Smooth muscle cell (in vitro differentiated cells): ENCODE results near the gene PLEKHB1. TPM values are rescaled to one million over a fixed set of nuclear protein-coding genes. Genes with fewer than 3 reads are reported as not detected.

Experiments
- DNase-seq: peaks from one replicate; lab custom pipeline; 2025; ENCODE audit not compliant: unreplicated experiment; lab: John Stamatoyannopoulos, UW
- H2AFZ ChIP-seq: fragments of 200-600 bp; sonication (generic); 2 replicates; pipeline ENCODE4 v1.6.0; 2016; ENCODE audit warnings: antibody characterized with exemption, low read depth, mild to moderate bottlenecking
- H3F3A ChIP-seq: fragments of 200-600 bp; sonication (generic); 2 replicates; pipeline ENCODE4 v1.6.0; 2017; ENCODE audit warnings: antibody characterized with exemption, low read depth
- H3K27ac ChIP-seq: fragments of 200-600 bp; sonication (generic); 2 replicates; pipeline ENCODE4 v1.5.1; 2016; ENCODE audit warnings: low read depth, mild to moderate bottlenecking
- H3K27me3 ChIP-seq: fragments of 200-600 bp; sonication (generic); 2 replicates; pipeline ENCODE4 v1.6.1; 2016; ENCODE audit warnings: low read depth, mild to moderate bottlenecking
- H3K36me3 ChIP-seq: fragments of 200-600 bp; sonication (generic); 2 replicates; pipeline ENCODE4 v1.5.1; 2016; ENCODE audit warnings: low read depth
- H3K4me1 ChIP-seq: fragments of 200-600 bp; sonication (generic); 2 replicates; pipeline ENCODE4 v1.5.1; 2016; ENCODE audit warnings: low read depth
- H3K4me2 ChIP-seq: fragments of 200-600 bp; sonication (generic); 2 replicates; pipeline ENCODE4 v1.6.0; 2016; ENCODE audit warnings: mild to moderate bottlenecking
- H3K4me3 ChIP-seq: fragments of 200-600 bp; sonication (generic); 2 replicates; pipeline ENCODE4 v1.5.1; 2016; ENCODE audit warnings: mild to moderate bottlenecking
- H3K79me2 ChIP-seq: fragments of 200-600 bp; sonication (generic); 2 replicates; pipeline ENCODE4 v1.6.0; 2016; ENCODE audit warnings: low read depth, mild to moderate bottlenecking
- H3K9ac ChIP-seq: fragments of 200-600 bp; sonication (generic); 2 replicates; pipeline ENCODE4 v1.6.0; 2016; ENCODE audit warnings: low read depth
- H3K9me3 ChIP-seq: fragments of 200-600 bp; sonication (generic); replicated peaks from 2 replicates; pipeline ENCODE4 v1.5.1; 2016; ENCODE audit warnings: low read depth
- H4K20me1 ChIP-seq: fragments of 200-600 bp; sonication (generic); 2 replicates; pipeline ENCODE4 v1.6.0; 2016; ENCODE audit warnings: low read depth
- WGBS: methylation state at CpG from one replicate; pipeline ENCODE4 v1.1.7; 2016; ENCODE audit warnings: low lambda C conversion rate; 5-methylcytosine and 5-hydroxymethylcytosine counted together
- polyA plus RNA-seq: library from polyadenylated mRNA; unstranded; fragments of >200 nt; fragmentation: Nextera tagmentation; extraction: Ambion mirVana; gene quantifications from 2 replicates; pipeline ENCODE4 v1.2.1, GENCODE V29; 2016
- total RNA-seq: library from RNA; depleted of rRNA; stranded (reverse); fragments of >200 nt; gene quantifications from 2 replicates; pipeline ENCODE4 v1.2.3, GENCODE V29; 2014
- TF ChIP-seq, protein P1 (sequence below): fragments of 200-600 bp; sonication (generic); IDR thresholded peaks from 2 replicates; pipeline ENCODE4 v1.5.1; 2017; ENCODE audit warnings: borderline replicate concordance, mild to moderate bottlenecking, antibody characterized with exemption; ENCODE audit not compliant: insufficient read depth, poor library complexity, severe bottlenecking

PLEKHB1 gene
- total and polyA plus RNA-seq, 2 experiments from 2014 or later: 0.22 to 2.5 TPM

DNA sequence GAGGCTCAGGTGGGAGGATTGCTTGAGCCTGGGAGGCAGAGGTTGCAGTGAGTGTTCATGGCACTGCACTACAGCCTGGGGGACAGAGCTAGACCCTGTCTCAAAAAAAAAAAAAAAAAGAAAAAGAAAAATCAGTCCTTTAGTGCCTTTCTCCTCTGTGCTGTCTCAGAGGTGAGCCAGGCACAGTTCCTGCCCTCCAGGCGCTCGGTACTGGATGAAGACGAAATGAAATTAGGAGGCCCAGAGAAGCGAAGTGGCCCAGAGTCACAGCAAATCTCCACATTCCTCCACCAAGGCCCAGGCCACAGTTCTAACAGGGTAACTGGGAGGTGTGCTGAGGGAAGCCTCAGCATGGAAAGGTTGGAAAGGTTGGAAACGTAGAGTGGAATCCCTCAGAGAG lies 4.9 kb downstream of the PLEKHB1 start:
- H2AFZ ChIP-seq: no peak overlapping the region
- H3K4me3 ChIP-seq: no peak overlapping the region
- no peaks in the 10 kb centered on the region for H3K79me2 ChIP-seq
- H3K36me3 ChIP-seq: no peaks in the 10 kb centered on the region
- no peak overlapping the region for H3K4me2 ChIP-seq
- 90% methylated on average over 5 of the region's 5 CpGs for WGBS
- TF ChIP-seq, protein P1, sequence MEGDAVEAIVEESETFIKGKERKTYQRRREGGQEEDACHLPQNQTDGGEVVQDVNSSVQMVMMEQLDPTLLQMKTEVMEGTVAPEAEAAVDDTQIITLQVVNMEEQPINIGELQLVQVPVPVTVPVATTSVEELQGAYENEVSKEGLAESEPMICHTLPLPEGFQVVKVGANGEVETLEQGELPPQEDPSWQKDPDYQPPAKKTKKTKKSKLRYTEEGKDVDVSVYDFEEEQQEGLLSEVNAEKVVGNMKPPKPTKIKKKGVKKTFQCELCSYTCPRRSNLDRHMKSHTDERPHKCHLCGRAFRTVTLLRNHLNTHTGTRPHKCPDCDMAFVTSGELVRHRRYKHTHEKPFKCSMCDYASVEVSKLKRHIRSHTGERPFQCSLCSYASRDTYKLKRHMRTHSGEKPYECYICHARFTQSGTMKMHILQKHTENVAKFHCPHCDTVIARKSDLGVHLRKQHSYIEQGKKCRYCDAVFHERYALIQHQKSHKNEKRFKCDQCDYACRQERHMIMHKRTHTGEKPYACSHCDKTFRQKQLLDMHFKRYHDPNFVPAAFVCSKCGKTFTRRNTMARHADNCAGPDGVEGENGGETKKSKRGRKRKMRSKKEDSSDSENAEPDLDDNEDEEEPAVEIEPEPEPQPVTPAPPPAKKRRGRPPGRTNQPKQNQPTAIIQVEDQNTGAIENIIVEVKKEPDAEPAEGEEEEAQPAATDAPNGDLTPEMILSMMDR: no peak
- no peaks in the 10 kb centered on the region for H3K27me3 ChIP-seq
- DNase-seq: no peak
- no peak overlapping the region for H3K27ac ChIP-seq
- no peaks in the 10 kb centered on the region for H3K9me3 ChIP-seq
- no peaks in the 10 kb centered on the region for H4K20me1 ChIP-seq
- H3K9ac ChIP-seq: no peak overlapping the region
- H3F3A ChIP-seq: peaks cover 3% of the 10 kb centered on the region
- peaks cover 35% of the 10 kb centered on the region for H3K4me1 ChIP-seq

GRCh38 chr11:73651661-73652045 lies 5.3 kb downstream of the PLEKHB1 start:
- WGBS: 92% methylated on average over 9 of the region's 9 CpGs

GRCh38 chr11:73652046-73652730 lies 5.8 kb downstream of the PLEKHB1 start:
- no peak overlapping the region for H3K4me2 ChIP-seq
- H3K4me1 ChIP-seq: peaks cover 26% of the 10 kb centered on the region
- DNase-seq: no peak
- H3K79me2 ChIP-seq: no peaks in the 10 kb centered on the region
- TF ChIP-seq, protein P1: no peak
- WGBS: 60% methylated on average over 8 of the region's 8 CpGs
- H3K27ac ChIP-seq: no peak overlapping the region
- no peak overlapping the region for H3K9ac ChIP-seq
- no peaks in the 10 kb centered on the region for H3F3A ChIP-seq
- H3K27me3 ChIP-seq: no peaks in the 10 kb centered on the region
- no peaks in the 10 kb centered on the region for H3K9me3 ChIP-seq
- no peak overlapping the region for H2AFZ ChIP-seq
- no peak overlapping the region for H3K4me3 ChIP-seq
- no peaks in the 10 kb centered on the region for H4K20me1 ChIP-seq
- H3K36me3 ChIP-seq: no peaks in the 10 kb centered on the region

More at GRCh38 chr11:73651661-73652045, 5.3 kb downstream of the PLEKHB1 start:
- Histone ChIP-seq H3F3A (peaks cover 3% of the 10 kb centered on the region), H3K9ac (no peak overlapping the region), H4K20me1 (no peaks in the 10 kb centered on the region), H3K79me2 (no peaks in the 10 kb centered on the region), H3K4me1 (peaks cover 31% of the 10 kb centered on the region), H2AFZ (no peak overlapping the region), H3K4me2 (no peak overlapping the region), H3K36me3 (no peaks in the 10 kb centered on the region), H3K4me3 (no peak overlapping the region), H3K9me3 (no peaks in the 10 kb centered on the region), H3K27me3 (no peaks in the 10 kb centered on the region), H3K27ac (no peak overlapping the region)
- TF ChIP-seq, protein P1: no peak
- no peak for DNase-seq
